HUES48 (cell line): Measurements from ENCODE around the gene ZIC3.

ENCODE experiments used
- H3K27ac ChIP-seq: one replicate; pipeline ENCODE4 v1.7.0; 2013; ENCODE audit warnings: low read depth, low read length, inconsistent platforms
- H3K27me3 ChIP-seq: 2 replicates; pipeline ENCODE4 v1.6.1; 2013; ENCODE audit warnings: mild to moderate bottlenecking, low read length; ENCODE audit not compliant: control insufficient read depth, insufficient read depth
- H3K36me3 ChIP-seq: 2 replicates; pipeline ENCODE4 v1.6.1; 2013; ENCODE audit warnings: low read length; ENCODE audit not compliant: control insufficient read depth, insufficient read depth
- H3K4me1 ChIP-seq: 2 replicates; pipeline ENCODE4 v1.6.1; 2013; ENCODE audit warnings: mild to moderate bottlenecking, low read length; ENCODE audit not compliant: control insufficient read depth, insufficient read depth
- H3K4me3 ChIP-seq: 2 replicates; pipeline ENCODE4 v1.5.1; 2013; ENCODE audit warnings: mild to moderate bottlenecking, low read depth, low read length
- H3K9ac ChIP-seq: 2 replicates; pipeline ENCODE4 v1.6.1; 2013; ENCODE audit warnings: mild to moderate bottlenecking, low read depth, low read length, moderate library complexity
- H3K9me3 ChIP-seq: 2 replicates; pipeline ENCODE4 v1.6.1; 2013; ENCODE audit warnings: low read length; ENCODE audit not compliant: control insufficient read depth, insufficient read depth

The ZIC3 gene

DNA sequence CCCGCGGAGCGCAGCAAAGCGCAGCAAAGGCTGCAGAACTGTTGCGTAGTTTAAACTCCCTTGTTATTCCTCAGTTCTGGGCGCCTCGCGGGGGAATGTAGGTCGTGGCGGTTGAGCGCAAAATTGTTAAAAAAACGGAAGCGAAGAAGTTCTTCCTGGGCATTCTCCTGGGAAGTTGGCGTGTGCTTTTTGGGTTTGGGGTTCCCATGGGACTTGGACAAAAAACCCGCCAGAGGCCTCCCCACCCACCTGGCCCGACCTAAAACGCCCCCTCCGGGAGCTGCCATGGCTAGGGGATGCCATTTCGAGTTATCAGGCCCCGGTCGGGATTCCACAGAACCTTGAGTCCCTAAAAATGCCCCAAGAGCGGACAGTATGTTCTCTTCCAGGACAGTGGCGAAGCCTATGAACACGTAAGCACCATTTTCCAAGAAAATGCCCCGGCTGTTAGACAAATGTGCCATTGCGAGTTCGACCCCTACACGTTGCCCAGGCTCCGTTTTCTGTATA is 8.9 kb downstream of the ZIC3 start:
- peaks cover 81% of the 10 kb centered on the region for H3K4me1 ChIP-seq
- no peaks in the 10 kb centered on the region for H3K9me3 ChIP-seq
- H3K36me3 ChIP-seq = peaks cover 35% of the 10 kb centered on the region
- H3K27ac ChIP-seq = peak overlapping the region; percentile 96
- H3K9ac ChIP-seq = peak overlapping the region; percentile 82
- H3K27me3 ChIP-seq = peaks cover 4% of the 10 kb centered on the region; the same call in 1 of the 2 replicates
- peak overlapping the region; percentile 58 for H3K4me3 ChIP-seq

DNA sequence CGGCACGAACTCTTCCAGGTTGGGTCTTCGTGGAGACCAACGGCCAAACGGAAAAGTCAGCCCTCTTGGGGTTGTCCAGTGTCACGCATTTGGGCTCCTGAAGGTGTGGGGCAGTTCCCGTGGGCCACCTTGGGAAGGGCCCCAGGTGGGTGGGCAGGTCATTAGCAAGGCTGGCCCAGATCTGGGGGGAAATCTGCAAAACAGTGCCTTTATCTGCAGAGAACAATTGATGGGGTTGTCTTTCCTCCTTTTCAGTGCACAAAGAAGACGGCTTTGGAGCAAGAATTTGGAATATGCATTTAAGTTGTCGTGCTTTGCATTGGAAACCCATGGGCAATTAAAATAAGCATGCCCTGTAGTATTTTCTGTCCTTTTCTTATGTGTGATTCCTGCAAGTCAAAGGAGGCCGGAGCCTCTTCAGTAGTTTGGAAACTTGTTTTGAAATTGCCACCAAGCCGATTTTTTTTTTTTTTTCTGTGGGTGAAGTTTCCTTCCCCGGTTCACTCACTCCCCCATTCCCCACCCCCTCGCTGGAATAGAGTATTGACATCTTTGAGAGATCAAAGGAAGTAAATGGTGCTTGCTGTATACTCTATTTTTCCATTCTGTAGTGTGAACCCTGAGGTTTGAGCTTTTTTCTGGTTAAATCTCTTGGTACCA is 9.8 kb downstream of the ZIC3 start:
- Histone ChIP-seq H3K27me3 (no peaks in the 10 kb centered on the region), H3K36me3 (peaks cover 26% of the 10 kb centered on the region), H3K4me1 (peaks cover 72% of the 10 kb centered on the region), H3K9ac (peak overlapping the region; percentile 82), H3K4me3 (peak overlapping the region; percentile 58), H3K9me3 (no peaks in the 10 kb centered on the region), H3K27ac (peak overlapping the region; percentile 96)

DNA sequence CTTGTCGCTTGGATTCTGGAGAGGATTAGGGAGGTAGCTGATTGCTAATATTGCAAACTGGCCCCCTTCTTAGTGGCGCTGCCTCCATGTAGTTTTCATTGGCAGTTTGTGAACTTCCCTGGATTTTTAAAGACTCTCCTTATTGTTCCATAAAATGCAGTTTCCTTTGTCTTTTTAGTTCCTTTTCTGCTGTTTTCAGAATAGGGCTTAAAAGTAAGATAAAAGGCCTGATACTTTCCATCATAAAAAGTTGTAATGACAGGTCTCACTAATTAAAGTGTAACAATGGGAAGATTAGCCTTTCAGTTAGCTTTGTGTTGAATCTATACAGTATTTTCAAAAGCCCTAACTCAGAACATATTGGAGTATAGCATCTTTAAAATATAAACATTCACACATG is 21.2 kb downstream of the ZIC3 start:
- no peak overlapping the region for H3K4me3 ChIP-seq
- H3K27ac ChIP-seq = peak overlapping the region; percentile 45
- peaks cover 56% of the 10 kb centered on the region for H3K4me1 ChIP-seq
- no peaks in the 10 kb centered on the region for H3K27me3 ChIP-seq
- H3K9me3 ChIP-seq = no peaks in the 10 kb centered on the region
- H3K36me3 ChIP-seq = no peaks in the 10 kb centered on the region
- H3K9ac ChIP-seq = no peak overlapping the region

DNA sequence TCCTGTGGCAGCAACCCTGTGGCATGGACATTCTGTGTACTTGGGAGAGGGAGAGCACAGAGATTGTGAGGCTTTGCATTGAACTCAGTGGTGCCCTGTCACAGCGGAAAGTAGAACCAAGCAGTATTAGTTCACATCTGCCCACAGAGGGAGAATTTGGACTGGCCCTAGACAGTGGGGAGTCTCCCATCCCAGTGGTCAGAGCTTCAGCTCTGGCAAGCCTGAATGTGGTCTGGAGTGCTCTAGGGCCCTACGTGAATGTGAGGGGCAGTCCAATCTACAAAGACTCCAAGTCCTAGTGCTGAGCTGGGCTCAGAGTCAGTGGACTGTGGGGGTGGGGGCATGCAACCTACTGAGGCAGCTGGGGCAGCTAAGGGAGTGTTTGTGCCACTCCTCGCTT is 34.8 kb downstream of the ZIC3 start:
- Histone ChIP-seq H3K4me1 (no peaks in the 10 kb centered on the region), H3K27ac (no peak overlapping the region), H3K36me3 (no peaks in the 10 kb centered on the region), H3K27me3 (no peaks in the 10 kb centered on the region), H3K4me3 (no peak overlapping the region), H3K9me3 (no peaks in the 10 kb centered on the region), H3K9ac (no peak overlapping the region)
